Neural cell (in vitro differentiated cells): ENCODE results near the gene DOK7. TPM values are rescaled to one million over a fixed set of nuclear protein-coding genes. Genes with fewer than 3 reads are reported as not detected.

Source experiments
- H2AFZ ChIP-seq: fragments of 200-600, 300-800 bp; sonication (generic), shearing (Covaris generic); 2 replicates; pipeline ENCODE4 v1.6.0; 2014; ENCODE audit warnings: low read depth, mild to moderate bottlenecking, antibody characterized with exemption, low read length, moderate library complexity
- H3F3A ChIP-seq: fragments of 200-600 bp; shearing (Covaris generic); 2 replicates; pipeline ENCODE4 v1.6.1; 2016; ENCODE audit warnings: mild to moderate bottlenecking, moderate library complexity, mixed read lengths, antibody characterized with exemption, low read length; ENCODE audit not compliant: insufficient read depth, poor library complexity, severe bottlenecking
- H3K27ac ChIP-seq: fragments of 200-600, 300-800 bp; sonication (generic), shearing (Covaris generic); 2 replicates; pipeline ENCODE4 v1.5.1; 2014; ENCODE audit warnings: mild to moderate bottlenecking, low read length, moderate library complexity
- H3K27me3 ChIP-seq: fragments of 300-800, 200-600 bp; sonication (generic), shearing (Covaris generic); 2 replicates; pipeline ENCODE4 v1.6.0; 2014; ENCODE audit warnings: mild to moderate bottlenecking, low read depth, low read length, moderate library complexity; ENCODE audit not compliant: insufficient read depth
- H3K36me3 ChIP-seq: fragments of 300-800, 200-600 bp; sonication (generic), shearing (Covaris generic); 2 replicates; pipeline ENCODE4 v1.5.1; 2014; ENCODE audit warnings: mild to moderate bottlenecking, antibody characterized with exemption, low read length, moderate library complexity; ENCODE audit not compliant: insufficient read depth
- H3K4me2 ChIP-seq: fragments of 300-800, 200-600 bp; sonication (generic), shearing (Covaris generic); 2 replicates; pipeline ENCODE4 v1.6.0; 2014; ENCODE audit warnings: mild to moderate bottlenecking, low read length
- H3K4me3 ChIP-seq: fragments of 300-800, 200-600 bp; sonication (generic), shearing (Covaris generic); 2 replicates; pipeline ENCODE4 v1.5.1; 2014; ENCODE audit warnings: mild to moderate bottlenecking, low read length, moderate library complexity
- H3K79me2 ChIP-seq: fragments of 200-600 bp; shearing (Covaris generic); replicated peaks from 2 replicates; pipeline ENCODE4 v1.6.0; 2014; ENCODE audit warnings: mild to moderate bottlenecking, low read length, moderate library complexity; ENCODE audit not compliant: insufficient read depth
- H3K9ac ChIP-seq: fragments of 300-800, 200-600 bp; sonication (generic), shearing (Covaris generic); 2 replicates; pipeline ENCODE4 v1.6.1; 2016; ENCODE audit warnings: mild to moderate bottlenecking, low read length, mixed read lengths
- H3K9me2 ChIP-seq: fragments of 200-600 bp; shearing (Covaris generic); 2 replicates; pipeline ENCODE4 v1.6.1; 2016; ENCODE audit warnings: mild to moderate bottlenecking, low read length, mixed read lengths; ENCODE audit not compliant: insufficient read depth
- H3K9me3 ChIP-seq: fragments of 200-600, 300-800 bp; sonication (generic), shearing (Covaris generic); 2 replicates; pipeline ENCODE4 v1.6.1; 2016; ENCODE audit warnings: mild to moderate bottlenecking, mixed run types, low read length, moderate library complexity, mixed read lengths
- H4K20me1 ChIP-seq: fragments of 200-600 bp; shearing (Covaris generic); 2 replicates; pipeline ENCODE4 v1.6.1; 2016; ENCODE audit warnings: mild to moderate bottlenecking, mixed run types; ENCODE audit not compliant: insufficient read depth
- CTCF ChIP-seq: fragments of 450-650 bp; IDR thresholded peaks from 2 replicates; pipeline ENCODE4 v1.5.1; 2014; ENCODE audit warnings: antibody characterized with exemption, mild to moderate bottlenecking, moderate library complexity; ENCODE audit not compliant: poor library complexity, severe bottlenecking
- EP300 ChIP-seq: fragments of 450-650 bp; conservative IDR thresholded peaks from 2 replicates; pipeline ENCODE4 v1.6.1; 2014; ENCODE audit warnings: antibody characterized with exemption, mild to moderate bottlenecking, moderate library complexity; ENCODE audit not compliant: poor library complexity, severe bottlenecking
- EZH2 ChIP-seq: fragments of 200-600, 300-800 bp; shearing (Covaris generic), sonication (generic); IDR thresholded peaks from 2 replicates; pipeline ENCODE4 v1.6.1; 2014; ENCODE audit warnings: antibody characterized with exemption, low read length, borderline replicate concordance, mild to moderate bottlenecking; ENCODE audit not compliant: insufficient read depth, poor library complexity, severe bottlenecking
- MXI1 ChIP-seq: fragments of 450-650 bp; conservative IDR thresholded peaks from 2 replicates; pipeline ENCODE4 v1.6.1; 2014; ENCODE audit warnings: antibody characterized with exemption, mild to moderate bottlenecking; ENCODE audit not compliant: poor library complexity, severe bottlenecking
- POLR2AphosphoS5 ChIP-seq: IDR thresholded peaks from 2 replicates; pipeline ENCODE4 v1.6.1; 2012
- RAD21 ChIP-seq: fragments of 450-650 bp; conservative IDR thresholded peaks from 2 replicates; pipeline ENCODE4 v1.6.1; 2014; ENCODE audit warnings: antibody characterized with exemption, mild to moderate bottlenecking, moderate library complexity
- REST ChIP-seq: IDR thresholded peaks from 2 replicates; pipeline ENCODE4 v1.6.1; 2012; ENCODE audit warnings: borderline replicate concordance
- SMC3 ChIP-seq: fragments of 450-650 bp; conservative IDR thresholded peaks from 2 replicates; pipeline ENCODE4 v1.6.1; 2014; ENCODE audit warnings: antibody characterized with exemption, mild to moderate bottlenecking, moderate library complexity; ENCODE audit not compliant: poor library complexity
- TAF1 ChIP-seq: IDR thresholded peaks from 2 replicates; pipeline ENCODE4 v1.6.1; 2012; ENCODE audit warnings: low read depth
- polyA plus RNA-seq: library from polyadenylated mRNA; depleted of rRNA; stranded (reverse); fragments of >200 nt; gene quantifications from 2 replicates; pipeline ENCODE4 v1.2.3, GENCODE V29; 2014

Gene DOK7
- polyA plus RNA-seq, 1 donor from 2014 or later = 0.66 TPM

GRCh38 chr4:3515646-3516045, 52.5 kb downstream of the DOK7 start:
- no peaks in the 10 kb centered on the region for H4K20me1 ChIP-seq
- H3K36me3 ChIP-seq = no peaks in the 10 kb centered on the region
- H3K4me2 ChIP-seq = no peak overlapping the region
- no peak overlapping the region for H2AFZ ChIP-seq
- no peaks in the 10 kb centered on the region for H3K27me3 ChIP-seq
- H3K79me2 ChIP-seq = no peaks in the 10 kb centered on the region
- H3F3A ChIP-seq = no peaks in the 10 kb centered on the region
- no peak overlapping the region for H3K4me3 ChIP-seq
- TF ChIP-seq RAD21 (no peak), MXI1 (no peak), TAF1 (no peak), SMC3 (no peak), CTCF (no peak), POLR2AphosphoS5 (no peak), EP300 (no peak), REST (no peak), EZH2 (no peak)
- no peaks in the 10 kb centered on the region for H3K9me3 ChIP-seq
- no peaks in the 10 kb centered on the region for H3K9me2 ChIP-seq
- H3K27ac ChIP-seq = no peak overlapping the region
- H3K9ac ChIP-seq = no peak overlapping the region

- Histone ChIP-seq H3K4me3 (no peak overlapping the region), H3K27ac (no peak overlapping the region), H3F3A (no peaks in the 10 kb centered on the region), H3K79me2 (no peaks in the 10 kb centered on the region), H3K9me2 (no peaks in the 10 kb centered on the region), H2AFZ (no peak overlapping the region), H3K4me2 (no peak overlapping the region), H3K9me3 (no peaks in the 10 kb centered on the region), H4K20me1 (no peaks in the 10 kb centered on the region), H3K36me3 (no peaks in the 10 kb centered on the region), H3K27me3 (no peaks in the 10 kb centered on the region), H3K9ac (no peak overlapping the region)
- no peak for TF ChIP-seq REST
- no peak for TF ChIP-seq RAD21
- TF ChIP-seq CTCF = no peak
- TF ChIP-seq MXI1 = no peak
- TF ChIP-seq EP300 = no peak
- no peak for TF ChIP-seq POLR2AphosphoS5
- no peak for TF ChIP-seq SMC3
- TF ChIP-seq TAF1 = no peak
- no peak for TF ChIP-seq EZH2
Measured at GRCh38 chr4:3516061-3516835, 53.1 kb downstream of the DOK7 start.
